ENCODE data around the gene SPRED3.
"Not testable (repeated sequence)": the region's sequence is repeated elsewhere in the genome, so short reads cannot be mapped to it uniquely, and the experiment has no call there.

Gene SPRED3

DNA sequence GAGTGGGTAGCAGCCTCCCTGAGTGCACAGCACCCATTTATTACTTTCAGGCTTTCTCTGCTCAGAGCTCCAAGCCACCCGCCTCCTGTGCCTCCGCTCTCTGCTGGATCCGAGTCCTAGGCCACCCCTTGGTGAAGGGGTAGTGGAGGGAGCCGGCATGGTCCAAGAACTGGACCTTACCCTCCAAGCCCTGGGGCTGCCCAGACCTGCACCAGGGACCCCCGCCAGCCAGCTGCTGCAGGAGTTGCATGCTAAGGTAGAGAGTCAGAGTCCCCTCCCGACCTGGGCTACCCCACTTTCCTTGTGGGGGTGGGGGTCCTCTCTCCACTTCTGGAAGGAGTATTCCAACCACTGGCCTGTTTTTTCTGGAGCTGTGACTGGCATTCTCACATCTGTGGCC, 16.4 kb downstream of the SPRED3 start:
- Histone ChIP-seq H3K27me3 (ENCODE audit: control insufficient read depth in 1 of 2, insufficient read depth in 2 of 2, low read length in 2 of 2) (peaks cover 10 to 15% of the 10 kb centered on the region in 2 donors), H3K27ac (ENCODE audit: low read length) (no peak overlapping the region), H3K9ac (ENCODE audit: low read length in 2 of 2) (no peak overlapping the region), H3K9me3 (ENCODE audit: control insufficient read depth in 2 of 2, low read length in 2 of 2) (no peaks in the 10 kb centered on the region), H3K4me3 (ENCODE audit: low read length in 2 of 2) (no peak overlapping the region), H3K4me1 (ENCODE audit: control insufficient read depth, insufficient read depth, low read length) (peaks cover 3% of the 10 kb centered on the region), H3K36me3 (ENCODE audit: control insufficient read depth in 2 of 2, insufficient read depth in 2 of 2, low read length in 2 of 2) (peaks cover 3 to 8% of the 10 kb centered on the region in 2 donors)

DNA sequence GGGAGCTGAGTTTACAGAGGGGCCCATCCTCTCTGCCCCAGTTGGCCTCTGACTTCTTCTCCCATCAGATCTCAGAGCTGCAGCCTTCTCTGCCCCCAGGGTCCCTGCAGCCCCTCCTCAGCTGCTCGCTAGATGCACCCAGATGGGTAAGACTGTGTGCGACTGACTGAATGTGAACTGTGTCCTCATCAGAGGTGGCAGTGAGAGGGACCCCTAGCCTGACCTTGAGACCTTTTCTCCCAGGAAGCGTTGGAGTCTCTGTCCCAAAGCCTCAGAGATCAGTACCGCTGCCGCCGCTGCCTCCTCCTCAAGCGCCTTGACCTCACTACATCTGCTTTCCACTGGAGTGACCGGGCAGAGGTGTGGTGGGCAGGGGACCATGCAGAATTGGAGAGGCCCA, 16.8 kb downstream of the SPRED3 start:
- Histone ChIP-seq H3K4me3 (ENCODE audit: low read length in 2 of 2) (no peak overlapping the region), H3K9ac (ENCODE audit: low read length in 2 of 2) (no peak overlapping the region), H3K9me3 (ENCODE audit: control insufficient read depth in 2 of 2, low read length in 2 of 2) (no peaks in the 10 kb centered on the region), H3K27ac (ENCODE audit: low read length) (no peak overlapping the region), H3K4me1 (ENCODE audit: control insufficient read depth, insufficient read depth, low read length) (peaks cover 3% of the 10 kb centered on the region), H3K27me3 (ENCODE audit: control insufficient read depth in 1 of 2, insufficient read depth in 2 of 2, low read length in 2 of 2) (peaks cover 6 to 12% of the 10 kb centered on the region in 2 donors), H3K36me3 (ENCODE audit: control insufficient read depth in 2 of 2, insufficient read depth in 2 of 2, low read length in 2 of 2) (peaks cover 3 to 8% of the 10 kb centered on the region in 2 donors)

DNA sequence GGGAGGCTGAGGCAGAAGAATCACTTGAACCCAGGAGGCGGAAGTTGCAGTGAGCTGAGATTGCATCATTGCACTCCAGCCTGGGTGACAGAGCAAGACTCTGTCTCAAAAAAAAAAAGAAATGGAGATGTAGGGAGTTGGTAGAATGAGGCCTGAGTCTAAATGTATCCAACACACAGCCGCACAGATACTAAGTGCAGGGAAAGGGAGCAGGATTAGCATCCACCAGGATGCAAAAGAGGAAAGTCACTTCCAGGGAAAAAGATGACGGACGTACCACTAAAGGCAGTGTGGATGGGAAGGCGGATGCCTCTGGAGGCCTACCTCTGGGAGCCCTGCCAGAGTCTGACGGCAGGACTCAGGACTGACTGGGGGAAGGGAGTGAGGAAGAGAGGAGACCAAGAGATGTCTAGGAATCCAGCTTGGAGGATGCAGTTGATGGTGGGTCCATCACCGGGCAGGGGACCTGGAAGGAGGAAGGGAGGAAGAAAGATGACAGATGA, 21.2 kb downstream of the SPRED3 start:
- Histone ChIP-seq H3K9me3 (ENCODE audit: control insufficient read depth in 2 of 2, low read length in 2 of 2) (no peaks in the 10 kb centered on the region), H3K4me1 (ENCODE audit: control insufficient read depth, insufficient read depth, low read length) (no peaks in the 10 kb centered on the region), H3K9ac (ENCODE audit: low read length in 2 of 2) (no peak overlapping the region), H3K4me3 (ENCODE audit: low read length in 2 of 2) (no peak overlapping the region), H3K36me3 (ENCODE audit: control insufficient read depth in 2 of 2, insufficient read depth in 2 of 2, low read length in 2 of 2) (peaks cover 3 to 8% of the 10 kb centered on the region in 2 donors), H3K27me3 (ENCODE audit: control insufficient read depth in 1 of 2, insufficient read depth in 2 of 2, low read length in 2 of 2) (peaks cover 3 to 4% of the 10 kb centered on the region in 2 donors), H3K27ac (ENCODE audit: low read length) (no peak overlapping the region)

DNA sequence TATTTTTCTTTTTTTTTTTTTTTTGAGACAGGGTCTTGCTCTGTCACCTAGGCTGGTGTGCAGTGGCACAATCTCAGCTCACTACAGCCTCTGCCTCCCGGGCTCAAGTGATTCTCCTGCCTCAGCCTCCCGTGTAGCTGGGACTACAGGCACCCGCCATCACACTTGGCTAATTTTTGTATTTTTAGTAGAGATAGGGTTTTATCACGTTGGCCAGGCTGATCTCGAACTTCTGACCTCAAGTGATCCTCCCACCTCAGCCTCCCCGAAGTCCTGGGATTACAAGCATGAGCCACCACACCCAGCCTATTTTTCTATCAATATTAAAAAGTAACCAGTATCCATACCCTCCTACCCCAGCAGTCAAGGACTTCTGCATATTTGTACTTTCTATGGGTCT, 21.9 kb downstream of the SPRED3 start:
- H3K27me3 ChIP-seq (ENCODE audit: control insufficient read depth in 1 of 2, insufficient read depth in 2 of 2, low read length in 2 of 2); H3K4me1 ChIP-seq (ENCODE audit: control insufficient read depth, insufficient read depth, low read length); H3K9me3 ChIP-seq (ENCODE audit: control insufficient read depth in 2 of 2, low read length in 2 of 2); H3K4me3 ChIP-seq (ENCODE audit: low read length in 2 of 2); H3K27ac ChIP-seq (ENCODE audit: low read length); H3K9ac ChIP-seq (ENCODE audit: low read length in 2 of 2); H3K36me3 ChIP-seq (ENCODE audit: control insufficient read depth in 2 of 2, insufficient read depth in 2 of 2, low read length in 2 of 2): not testable (repeated sequence)

DNA sequence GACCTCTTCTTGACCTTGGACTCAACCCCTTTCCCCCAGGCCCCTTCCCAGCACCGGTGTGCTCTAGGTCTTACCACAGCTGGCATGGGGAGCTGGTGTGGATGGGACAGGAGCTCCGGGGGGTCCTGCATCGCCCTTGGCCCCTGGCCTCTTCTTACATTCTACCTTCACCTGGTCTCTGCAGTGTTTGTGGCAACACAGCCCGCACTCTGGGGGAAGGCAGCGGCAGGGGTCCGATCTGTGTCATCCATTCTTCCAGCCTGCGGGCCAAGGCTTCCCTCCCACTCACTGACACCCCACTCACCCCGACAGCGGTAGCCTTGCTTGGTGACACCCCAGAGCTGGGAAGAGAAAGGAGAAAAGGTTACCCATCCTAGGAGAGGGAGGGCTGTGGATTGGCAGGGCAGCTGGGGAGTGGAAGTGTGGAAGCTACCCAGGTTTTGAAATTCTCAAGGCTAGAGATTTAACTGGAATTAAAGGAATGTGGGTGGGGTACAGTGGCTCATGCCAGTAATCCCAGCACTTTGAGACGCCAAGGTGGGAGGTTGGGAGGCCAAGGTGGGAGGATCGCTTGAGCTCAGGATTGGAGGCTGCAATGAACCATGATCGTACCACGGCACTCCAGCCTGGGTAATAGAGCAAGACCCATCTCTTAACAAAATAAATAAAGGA, 22.7 kb downstream of the SPRED3 start:
- no peaks in the 10 kb centered on the region for H3K4me1 ChIP-seq (ENCODE audit: control insufficient read depth, insufficient read depth, low read length)
- no peak overlapping the region for H3K27ac ChIP-seq (ENCODE audit: low read length)
- H3K9ac ChIP-seq (ENCODE audit: low read length in 2 of 2): no peak overlapping the region
- H3K4me3 ChIP-seq (ENCODE audit: low read length in 2 of 2): no peak overlapping the region
- peaks cover 3 to 5% of the 10 kb centered on the region in 2 donors for H3K36me3 ChIP-seq (ENCODE audit: control insufficient read depth in 2 of 2, insufficient read depth in 2 of 2, low read length in 2 of 2)
- no peaks in the 10 kb centered on the region for H3K9me3 ChIP-seq (ENCODE audit: control insufficient read depth in 2 of 2, low read length in 2 of 2)
- H3K27me3 ChIP-seq (ENCODE audit: control insufficient read depth in 1 of 2, insufficient read depth in 2 of 2, low read length in 2 of 2): peaks cover 3 to 6% of the 10 kb centered on the region in 2 donors

DNA sequence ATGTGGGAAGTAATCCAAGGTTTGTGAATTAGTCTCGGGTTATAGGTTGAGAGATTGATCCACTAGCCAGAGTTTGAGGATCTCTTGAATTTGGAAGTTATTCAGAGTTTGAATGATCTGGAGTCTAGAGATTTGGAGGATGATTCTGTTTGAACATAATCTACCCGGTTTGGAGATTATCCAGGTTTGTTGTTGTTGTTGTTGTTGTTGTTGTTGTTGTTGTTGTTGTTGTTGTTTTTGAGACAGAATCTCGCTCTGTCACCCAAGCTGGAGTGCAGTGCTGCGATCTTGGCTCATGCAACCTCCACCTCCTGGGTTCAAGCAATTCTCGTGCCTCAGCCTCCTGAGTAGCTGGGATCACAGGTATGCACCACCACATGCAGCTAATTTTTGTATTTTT, 23.4 kb downstream of the SPRED3 start:
- H3K4me3 ChIP-seq (ENCODE audit: low read length in 2 of 2); H3K36me3 ChIP-seq (ENCODE audit: control insufficient read depth in 2 of 2, insufficient read depth in 2 of 2, low read length in 2 of 2); H3K27ac ChIP-seq (ENCODE audit: low read length); H3K9ac ChIP-seq (ENCODE audit: low read length in 2 of 2); H3K9me3 ChIP-seq (ENCODE audit: control insufficient read depth in 2 of 2, low read length in 2 of 2); H3K4me1 ChIP-seq (ENCODE audit: control insufficient read depth, insufficient read depth, low read length); H3K27me3 ChIP-seq (ENCODE audit: control insufficient read depth in 1 of 2, insufficient read depth in 2 of 2, low read length in 2 of 2): not testable (repeated sequence)

DNA sequence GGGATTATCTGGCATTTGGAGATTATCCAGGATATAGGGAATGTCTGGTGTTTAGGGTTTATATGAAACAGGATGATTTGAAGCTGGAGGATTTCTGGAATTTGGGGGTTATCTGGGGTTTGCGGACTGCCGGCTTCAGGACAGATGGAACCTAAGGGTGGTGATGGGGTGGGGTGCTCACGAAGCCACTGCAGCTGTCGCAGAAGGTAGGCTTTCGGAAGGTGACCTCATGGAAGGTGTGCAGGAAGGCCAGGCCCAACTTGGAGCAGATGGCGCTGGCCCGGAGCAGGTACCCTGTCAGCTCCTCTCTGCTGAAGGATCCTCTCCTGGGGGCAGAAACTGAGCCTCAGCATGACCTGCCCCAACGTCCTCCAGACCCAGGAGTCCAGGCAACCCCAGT, 24.0 kb downstream of the SPRED3 start:
- H3K4me1 ChIP-seq (ENCODE audit: control insufficient read depth, insufficient read depth, low read length): no peaks in the 10 kb centered on the region
- H3K9me3 ChIP-seq (ENCODE audit: control insufficient read depth in 2 of 2, low read length in 2 of 2): no peaks in the 10 kb centered on the region
- no peak overlapping the region for H3K9ac ChIP-seq (ENCODE audit: low read length in 2 of 2)
- H3K27ac ChIP-seq (ENCODE audit: low read length): no peak overlapping the region
- no peak overlapping the region for H3K4me3 ChIP-seq (ENCODE audit: low read length in 2 of 2)
- H3K36me3 ChIP-seq (ENCODE audit: control insufficient read depth in 2 of 2, insufficient read depth in 2 of 2, low read length in 2 of 2): no peaks in the 10 kb centered on the region
- H3K27me3 ChIP-seq (ENCODE audit: control insufficient read depth in 1 of 2, insufficient read depth in 2 of 2, low read length in 2 of 2): peaks cover 6 to 10% of the 10 kb centered on the region in 2 donors

DNA sequence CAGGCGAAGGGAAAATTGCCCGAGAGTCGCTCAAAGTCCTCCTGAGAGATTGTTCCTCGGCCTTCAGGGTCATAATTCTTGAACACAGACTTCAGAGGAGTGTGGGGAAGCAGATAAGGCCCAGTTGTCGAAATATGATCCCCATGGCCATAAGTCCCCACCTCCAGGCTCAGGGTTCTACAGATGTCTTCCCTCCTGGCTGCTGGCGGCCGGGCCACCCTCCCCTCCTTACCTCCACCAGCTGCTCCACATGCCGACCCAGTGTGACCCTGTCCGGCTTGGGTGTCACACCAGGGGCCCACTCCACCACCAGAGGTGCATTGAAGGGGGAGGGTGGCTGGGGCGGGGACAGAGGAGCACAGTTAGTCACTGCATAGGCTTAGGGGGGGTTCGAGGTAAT, 24.5 kb downstream of the SPRED3 start:
- H3K4me3 ChIP-seq (ENCODE audit: low read length in 2 of 2): no peak overlapping the region
- peaks cover 5% of the 10 kb centered on the region for H3K4me1 ChIP-seq (ENCODE audit: control insufficient read depth, insufficient read depth, low read length)
- peaks cover 9 to 13% of the 10 kb centered on the region in 2 donors for H3K27me3 ChIP-seq (ENCODE audit: control insufficient read depth in 1 of 2, insufficient read depth in 2 of 2, low read length in 2 of 2)
- H3K27ac ChIP-seq (ENCODE audit: low read length): no peak overlapping the region
- no peak overlapping the region for H3K9ac ChIP-seq (ENCODE audit: low read length in 2 of 2)
- H3K9me3 ChIP-seq (ENCODE audit: control insufficient read depth in 2 of 2, low read length in 2 of 2): no peaks in the 10 kb centered on the region
- no peaks in the 10 kb centered on the region for H3K36me3 ChIP-seq (ENCODE audit: control insufficient read depth in 2 of 2, insufficient read depth in 2 of 2, low read length in 2 of 2)

DNA sequence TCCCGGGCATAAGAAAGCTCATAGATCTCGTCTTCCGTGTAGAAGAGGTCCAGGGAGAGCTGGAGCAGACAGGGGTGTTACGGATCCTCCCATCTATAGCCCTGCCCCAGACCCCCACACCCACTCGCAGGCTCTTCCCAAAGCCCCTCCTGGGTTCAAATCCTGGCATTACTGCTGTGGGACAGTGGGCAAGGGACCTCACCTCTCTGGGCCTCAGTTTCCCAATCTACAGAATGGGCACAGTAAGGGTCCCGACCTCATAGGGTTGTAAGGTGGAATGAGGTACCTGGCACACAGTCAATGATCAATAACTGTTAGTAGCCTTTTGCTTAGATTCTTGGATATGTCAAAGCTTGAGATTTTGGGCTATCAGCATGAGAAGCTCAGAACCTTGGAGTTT, 24.9 kb downstream of the SPRED3 start:
- H3K4me3 ChIP-seq (ENCODE audit: low read length in 2 of 2): no peak overlapping the region
- H3K9me3 ChIP-seq (ENCODE audit: control insufficient read depth in 2 of 2, low read length in 2 of 2): no peaks in the 10 kb centered on the region

DNA sequence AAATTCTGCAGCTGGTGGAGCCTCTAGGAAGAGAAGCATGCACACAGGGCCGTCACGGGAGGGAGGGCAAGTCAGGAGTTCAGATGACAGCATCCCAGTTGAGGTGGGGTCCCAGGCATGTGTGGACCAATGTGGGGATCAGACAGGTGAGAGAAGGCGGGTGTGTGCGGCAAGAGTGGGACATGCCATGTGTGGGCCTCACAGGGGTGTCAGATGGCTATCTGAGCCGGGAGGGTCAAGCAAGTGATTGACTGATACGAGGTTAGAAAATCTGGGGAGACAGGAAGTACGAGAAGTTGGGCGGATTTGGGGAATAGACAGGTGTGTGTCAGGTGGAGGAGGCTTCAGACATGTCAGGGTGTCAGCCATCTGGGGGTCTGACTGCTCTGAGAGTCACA, 28.6 kb downstream of the SPRED3 start:
- Histone ChIP-seq H3K27ac (ENCODE audit: low read length) (no peak overlapping the region), H3K9me3 (ENCODE audit: control insufficient read depth in 2 of 2, low read length in 2 of 2) (no peaks in the 10 kb centered on the region), H3K4me3 (ENCODE audit: low read length in 2 of 2) (no peak overlapping the region), H3K9ac (ENCODE audit: low read length in 2 of 2) (no peak overlapping the region), H3K36me3 (ENCODE audit: control insufficient read depth in 2 of 2, insufficient read depth in 2 of 2, low read length in 2 of 2) (no peaks in the 10 kb centered on the region), H3K4me1 (ENCODE audit: control insufficient read depth, insufficient read depth, low read length) (peaks cover 8% of the 10 kb centered on the region), H3K27me3 (ENCODE audit: control insufficient read depth in 1 of 2, insufficient read depth in 2 of 2, low read length in 2 of 2) (peaks cover 18 to 23% of the 10 kb centered on the region in 2 donors)

More for the DNA sequence above, 24.9 kb downstream of the SPRED3 start:
- peaks cover 13 to 18% of the 10 kb centered on the region in 2 donors for H3K27me3 ChIP-seq (ENCODE audit: control insufficient read depth in 1 of 2, insufficient read depth in 2 of 2, low read length in 2 of 2)
- H3K27ac ChIP-seq (ENCODE audit: low read length): no peak overlapping the region
- no peak overlapping the region for H3K9ac ChIP-seq (ENCODE audit: low read length in 2 of 2)
- H3K4me1 ChIP-seq (ENCODE audit: control insufficient read depth, insufficient read depth, low read length): peaks cover 8% of the 10 kb centered on the region
- no peaks in the 10 kb centered on the region for H3K36me3 ChIP-seq (ENCODE audit: control insufficient read depth in 2 of 2, insufficient read depth in 2 of 2, low read length in 2 of 2)
